Nephron progenitor cell (in vitro differentiated cells): ENCODE measurements around the gene ABAT.

Experiments used
- DNase-seq: peaks from one replicate; pipeline ENCODE4 v3.0.0; 2021
- H3K27ac Mint-ChIP-seq: 2 replicates; pipeline ENCODE4 v1.8.0; 2021; ENCODE audit warnings: mild to moderate bottlenecking, moderate library complexity, mixed read lengths
- H3K27me3 Mint-ChIP-seq: 2 replicates; pipeline ENCODE4 v1.8.0; 2021; ENCODE audit warnings: mild to moderate bottlenecking, low read depth, mixed read lengths; ENCODE audit not compliant: poor library complexity
- H3K36me3 Mint-ChIP-seq: 2 replicates; pipeline ENCODE4 v1.8.0; 2021; ENCODE audit warnings: low read depth, mixed read lengths
- H3K4me1 Mint-ChIP-seq: 2 replicates; pipeline ENCODE4 v1.8.0; 2021; ENCODE audit warnings: mixed read lengths
- H3K4me3 Mint-ChIP-seq: 2 replicates; pipeline ENCODE4 v1.8.0; 2021; ENCODE audit warnings: mild to moderate bottlenecking, moderate library complexity, mixed read lengths
- H3K9me3 Mint-ChIP-seq: 2 replicates; pipeline ENCODE4 v1.8.0; 2021; ENCODE audit warnings: mild to moderate bottlenecking, moderate library complexity, mixed read lengths
- CTCF ChIP-seq: fragments of 200-600 bp; sonication (generic); IDR thresholded peaks from 2 replicates; pipeline ENCODE4 v1.5.0; 2021; ENCODE audit warnings: antibody characterized with exemption

Gene ABAT

GRCh38 chr16:8630255-8630953 lies 44.0 kb upstream of the ABAT start:
- no peak for DNase-seq
- peaks cover 58% of the 10 kb centered on the region for H3K36me3 Mint-ChIP-seq
- H3K9me3 Mint-ChIP-seq = no peaks in the 10 kb centered on the region
- no peak overlapping the region for H3K4me3 Mint-ChIP-seq
- H3K27ac Mint-ChIP-seq = no peak overlapping the region
- TF ChIP-seq CTCF = no peak
- peaks cover 4% of the 10 kb centered on the region for H3K4me1 Mint-ChIP-seq
- no peaks in the 10 kb centered on the region for H3K27me3 Mint-ChIP-seq

GRCh38 chr16:8631373-8631772 lies 43.0 kb upstream of the ABAT start:
- peaks cover 4% of the 10 kb centered on the region for H3K4me1 Mint-ChIP-seq
- H3K36me3 Mint-ChIP-seq = peaks cover 61% of the 10 kb centered on the region
- TF ChIP-seq CTCF = no peak
- H3K9me3 Mint-ChIP-seq = no peaks in the 10 kb centered on the region
- DNase-seq = no peak
- H3K27me3 Mint-ChIP-seq = no peaks in the 10 kb centered on the region
- no peak overlapping the region for H3K4me3 Mint-ChIP-seq
- H3K27ac Mint-ChIP-seq = no peak overlapping the region

- TF ChIP-seq CTCF = no peak
- H3K27me3 Mint-ChIP-seq = no peaks in the 10 kb centered on the region
- no peak overlapping the region for H3K27ac Mint-ChIP-seq
- no peak for DNase-seq
- no peaks in the 10 kb centered on the region for H3K9me3 Mint-ChIP-seq
- peaks cover 2% of the 10 kb centered on the region for H3K4me1 Mint-ChIP-seq
- peaks cover 64% of the 10 kb centered on the region for H3K36me3 Mint-ChIP-seq
- no peak overlapping the region for H3K4me3 Mint-ChIP-seq
Observed at GRCh38 chr16:8631818-8632465, 42.5 kb upstream of the ABAT start.

- no peak for TF ChIP-seq CTCF
- Mint-ChIP-seq H3K36me3 (peaks cover 58% of the 10 kb centered on the region), H3K27me3 (no peaks in the 10 kb centered on the region), H3K9me3 (no peaks in the 10 kb centered on the region), H3K4me1 (no peaks in the 10 kb centered on the region), H3K27ac (peak overlapping the region; percentile 58), H3K4me3 (no peak overlapping the region)
- DNase-seq = no peak
Observed at GRCh38 chr16:8632675-8633182, 41.7 kb upstream of the ABAT start.

GRCh38 chr16:8634991-8635736 lies 39.3 kb upstream of the ABAT start:
- Mint-ChIP-seq H3K27ac (no peak overlapping the region), H3K36me3 (peaks cover 58% of the 10 kb centered on the region), H3K4me3 (no peak overlapping the region), H3K27me3 (no peaks in the 10 kb centered on the region), H3K9me3 (no peaks in the 10 kb centered on the region), H3K4me1 (no peaks in the 10 kb centered on the region)
- peak; percentile 66 for TF ChIP-seq CTCF
- peak; percentile 51 for DNase-seq
